H1 (cell line): ENCODE measurements around the gene CFAP54.

Source experiments
- CBX8 ChIP-seq: fragments of 300-800, 300-1000 bp; sonication (generic); IDR thresholded peaks from 2 replicates; pipeline ENCODE4 v1.7.1; 2016; ENCODE audit warnings: low read depth, low read length, borderline replicate concordance
- CHD2 ChIP-seq: IDR thresholded peaks from 2 replicates; pipeline ENCODE4 v1.6.1; 2012; ENCODE audit warnings: low read length, improper control_type of control experiment
- EZH2 ChIP-seq: fragments of 200-600 bp; sonication (generic); IDR thresholded peaks from 2 replicates; pipeline ENCODE4 v1.7.1; 2012; ENCODE audit warnings: low read depth, mild to moderate bottlenecking, moderate library complexity, low read length, inconsistent platforms; ENCODE audit not compliant: severe bottlenecking
- NRF1 ChIP-seq: IDR thresholded peaks from 2 replicates; pipeline ENCODE4 v1.6.1; 2011; ENCODE audit warnings: mild to moderate bottlenecking, low read depth, low read length, improper control_type of control experiment
- POLR2AphosphoS5 ChIP-seq: IDR thresholded peaks from 2 replicates; pipeline ENCODE4 v1.6.1; 2011; ENCODE audit warnings: low read depth, low read length
- SIN3A ChIP-seq, 2 experiments: IDR thresholded peaks in 1 of 2; conservative IDR thresholded peaks in 1 of 2; 2 replicates each; pipeline ENCODE4 v1.6.1; 2011 to 2012; ENCODE audit warnings: low read length in 2 of 2, improper control_type of control experiment in 1 of 2, low read depth in 1 of 2, mild to moderate bottlenecking in 1 of 2
- SRF ChIP-seq: IDR thresholded peaks from 2 replicates; pipeline ENCODE4 v1.6.1; 2011; ENCODE audit warnings: mild to moderate bottlenecking, low read depth, low read length, moderate library complexity
- SUZ12 ChIP-seq: fragments of 200-600 bp; sonication (generic); IDR thresholded peaks from 2 replicates; pipeline ENCODE4 v1.6.1; 2012; ENCODE audit warnings: mild to moderate bottlenecking, inconsistent platforms, low read length, moderate library complexity, mixed read lengths
- ZNF274 ChIP-seq: IDR thresholded peaks from 2 replicates; pipeline ENCODE4 v1.7.0; 2012; ENCODE audit warnings: low read length, borderline replicate concordance; ENCODE audit errors: extremely low read depth

DNA sequence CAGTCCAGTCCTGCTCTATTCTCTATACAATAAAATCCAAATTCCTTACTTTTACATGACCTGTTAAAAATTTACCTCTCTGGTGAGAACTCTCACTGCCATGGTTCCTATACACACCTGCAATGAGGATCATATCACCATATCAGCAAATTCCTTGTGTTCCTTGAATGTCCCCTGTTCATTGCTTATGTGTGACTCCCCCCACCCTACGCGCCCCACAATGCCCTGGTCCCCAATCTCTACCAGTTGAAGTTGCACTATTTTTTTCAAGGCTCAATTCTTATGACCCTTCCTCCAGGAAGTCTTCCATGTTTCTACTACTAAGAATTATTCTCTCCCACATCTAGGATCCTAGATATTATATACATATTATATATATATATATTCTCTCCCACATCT, 335.5 kb downstream of the CFAP54 start:
- TF ChIP-seq CBX8: no peak
- no peak for TF ChIP-seq SIN3A (conservative IDR thresholded peaks at IDR 0.05 in 1 of 2, IDR thresholded peaks at IDR 0.05 in 1 of 2; ENCODE audit: low read depth in 1 of 2, low read length in 2 of 2)
- no peak for TF ChIP-seq SRF
- no peak for TF ChIP-seq SUZ12
- no peak for TF ChIP-seq EZH2
- TF ChIP-seq POLR2AphosphoS5: no peak
- TF ChIP-seq NRF1: no peak
- no peak for TF ChIP-seq CHD2
- TF ChIP-seq ZNF274: no peak
